HEK293T (cell line): Measurements from ENCODE around the gene C5orf58.

Experiments used
- BHLHE40 ChIP-seq: fragments of 450-650 bp; IDR thresholded peaks from 2 replicates; pipeline ENCODE4 v1.6.1; 2016; ENCODE audit warnings: mild to moderate bottlenecking, moderate library complexity, borderline replicate concordance
- CTBP1 ChIP-seq: fragments of 450-650 bp; IDR thresholded peaks from 2 replicates; pipeline ENCODE4 v1.6.1; 2016; ENCODE audit warnings: borderline replicate concordance
- FOXA1 ChIP-seq: fragments of 450-650 bp; IDR thresholded peaks from 2 replicates; pipeline ENCODE4 v1.6.1; 2016; ENCODE audit warnings: mild to moderate bottlenecking
- FOXK2 ChIP-seq: fragments of 450-650 bp; IDR thresholded peaks from 2 replicates; pipeline ENCODE4 v1.6.1; 2016; ENCODE audit warnings: mild to moderate bottlenecking
- FOXM1 ChIP-seq: fragments of 450-650 bp; IDR thresholded peaks from 2 replicates; pipeline ENCODE4 v1.6.1; 2017; ENCODE audit warnings: mild to moderate bottlenecking, borderline replicate concordance
- HDGF ChIP-seq: fragments of 450-650 bp; IDR thresholded peaks from 2 replicates; pipeline ENCODE4 v1.6.1; 2017; ENCODE audit warnings: antibody characterized with exemption, borderline replicate concordance
- LEF1 ChIP-seq: fragments of 450-650 bp; IDR thresholded peaks from 2 replicates; pipeline ENCODE4 v1.6.1; 2017; ENCODE audit warnings: mild to moderate bottlenecking, borderline replicate concordance
- SP1 ChIP-seq: fragments of 450-650 bp; IDR thresholded peaks from 2 replicates; pipeline ENCODE4 v1.6.1; 2017
- SUZ12 ChIP-seq: fragments of 450-650 bp; IDR thresholded peaks from 2 replicates; pipeline ENCODE4 v1.6.1; 2016; ENCODE audit warnings: mild to moderate bottlenecking
- TARDBP ChIP-seq: fragments of 450-650 bp; IDR thresholded peaks from 2 replicates; pipeline ENCODE4 v1.6.1; 2016

- TF ChIP-seq FOXM1, result no peak
- no peak for TF ChIP-seq CTBP1
- no peak for TF ChIP-seq SUZ12
- TF ChIP-seq LEF1, result no peak
- no peak for TF ChIP-seq SP1
- TF ChIP-seq HDGF, result no peak
- no peak for TF ChIP-seq FOXA1
- no peak for TF ChIP-seq TARDBP
- TF ChIP-seq BHLHE40, result no peak
- TF ChIP-seq FOXK2, result no peak
These were observed 55.4 kb downstream of the C5orf58 start for GRCh38 chr5:170288151-170288550.
